Embryonic facial prominence (tissue), 1 donor: Measurements from ENCODE around the gene MRPL2.
"Not testable (repeated sequence)": the region's sequence is repeated elsewhere in the genome, so short reads cannot be mapped to it uniquely, and the experiment has no call there.

Experiments used
- DNase-seq: peaks from one replicate; pipeline ENCODE4 v3.0.0-alpha.2; 2016; ENCODE audit errors: extremely low spot score

Gene MRPL2

DNA sequence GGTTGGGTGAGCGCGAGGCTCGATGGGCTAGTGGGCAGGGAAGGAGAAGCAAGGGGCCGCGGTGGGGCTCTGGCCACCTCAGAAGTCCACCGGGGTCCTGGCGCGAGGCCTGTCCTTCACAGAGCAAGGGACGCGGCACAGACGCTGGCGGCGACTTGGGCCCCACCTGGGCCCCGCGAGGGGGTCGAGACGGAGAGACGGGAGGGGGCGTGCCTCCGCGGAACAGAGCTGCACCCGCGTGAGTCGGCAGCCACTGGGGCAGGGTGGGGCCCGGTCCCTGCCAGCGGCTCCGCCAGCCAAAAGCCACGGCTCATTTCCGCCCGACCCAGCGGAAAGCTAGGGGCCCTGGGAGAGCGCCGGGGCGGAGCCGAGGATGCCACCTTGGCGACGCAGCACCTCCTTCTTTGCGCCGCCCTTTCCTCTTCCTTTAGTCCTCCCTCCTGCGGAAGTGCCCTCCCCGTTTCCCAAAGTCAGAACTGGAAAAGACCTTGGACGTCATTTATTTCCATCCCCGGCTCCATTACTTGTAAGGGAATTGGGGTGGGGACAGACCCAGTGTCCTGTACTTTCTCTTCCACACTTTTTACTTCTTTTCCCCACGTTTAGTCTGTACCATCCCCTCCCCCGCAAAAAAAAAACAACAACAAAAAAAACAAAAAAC, 5.6 kb downstream of the MRPL2 start, which contains the start of gene CUL7:
TSS of gene CUL7 (minus strand) at position 307 of the 661 bp plus-strand sequence. CDS start 1,063 bp downstream, outside the sequence.
- peak; percentile 96 for DNase-seq

GRCh38 chr6:43052842-43053544, 6.2 kb downstream of the MRPL2 start:
- DNase-seq: no peak

DNA sequence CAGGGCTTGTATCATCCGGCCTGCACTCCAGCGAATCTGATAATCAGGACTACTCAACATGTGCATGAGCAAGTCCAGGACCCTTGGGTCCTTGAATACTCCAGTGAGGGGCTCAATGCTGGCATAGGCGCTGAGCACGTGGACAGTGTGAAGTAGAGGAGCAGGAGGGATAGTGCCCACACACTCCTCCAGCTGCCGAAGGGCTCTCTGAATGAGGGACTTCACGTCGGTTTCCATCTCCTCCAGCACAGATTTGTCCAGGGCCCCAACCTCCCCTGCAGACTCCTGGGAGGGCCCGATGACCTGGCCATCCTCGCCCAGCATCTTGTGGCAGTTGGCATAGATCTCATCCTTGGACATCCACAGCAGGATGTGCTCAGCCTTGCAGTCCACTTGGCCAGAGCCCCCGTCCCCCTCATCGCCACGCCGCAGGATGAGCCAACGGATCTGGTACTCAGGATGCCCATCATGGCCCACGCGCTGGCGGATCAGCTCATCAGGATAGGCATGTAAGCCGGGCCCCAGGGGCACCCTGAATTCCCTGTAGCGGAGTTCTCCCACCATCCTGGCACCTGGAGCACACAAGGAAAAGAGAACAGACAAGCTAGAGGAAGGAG, 6.9 kb downstream of the MRPL2 start:
- no peak for DNase-seq

DNA sequence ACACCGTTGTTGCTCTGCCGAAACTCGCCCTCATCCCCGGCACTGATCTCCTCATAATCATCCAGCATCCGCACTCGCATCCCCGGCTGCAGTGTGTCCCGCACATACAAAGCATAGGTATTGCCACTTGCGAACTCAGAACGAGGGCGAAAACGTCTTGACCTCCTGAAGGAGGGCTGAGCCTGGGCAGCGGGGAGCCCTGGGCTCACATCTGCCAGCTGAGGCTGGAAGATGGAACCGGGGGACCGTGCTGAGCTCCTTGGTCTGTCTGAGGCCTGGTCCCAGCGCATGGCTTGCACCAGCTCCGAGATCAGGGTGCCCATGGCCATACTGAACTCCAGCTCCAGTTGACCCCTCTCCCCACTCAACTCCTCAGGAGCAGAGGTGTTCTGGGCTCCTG, 8.3 kb downstream of the MRPL2 start:
- DNase-seq: no peak

- DNase-seq: no peak
These were observed 11.2 kb downstream of the MRPL2 start for GRCh38 chr6:43047998-43048397.

DNA sequence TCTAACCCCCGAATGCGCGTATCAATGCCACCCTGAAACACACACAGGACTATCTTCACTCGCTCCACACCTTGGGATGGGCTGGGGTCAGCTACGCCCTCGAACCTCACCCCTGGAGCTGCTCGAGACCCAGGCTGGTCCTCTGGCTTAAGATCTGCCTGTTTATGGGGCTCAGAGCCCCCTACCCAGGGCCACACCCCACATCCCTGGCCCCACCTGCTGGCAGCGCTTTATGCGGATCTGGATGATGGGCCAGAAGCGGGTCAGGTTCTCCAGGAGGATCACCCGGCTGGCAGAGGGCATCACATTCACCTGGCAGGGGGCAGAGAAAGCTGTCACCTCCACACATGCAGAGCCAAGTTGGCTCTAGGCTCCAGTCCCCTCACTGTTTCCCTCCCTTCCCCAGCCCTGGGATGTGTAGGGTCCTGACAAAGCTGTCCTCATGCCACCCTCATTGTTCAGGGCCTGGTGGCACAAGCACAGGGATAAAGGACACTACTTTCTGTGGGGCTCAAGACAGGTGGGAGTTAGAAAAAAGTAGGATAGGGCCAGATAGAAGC, 13.8 kb downstream of the MRPL2 start:
- no peak for DNase-seq

DNA sequence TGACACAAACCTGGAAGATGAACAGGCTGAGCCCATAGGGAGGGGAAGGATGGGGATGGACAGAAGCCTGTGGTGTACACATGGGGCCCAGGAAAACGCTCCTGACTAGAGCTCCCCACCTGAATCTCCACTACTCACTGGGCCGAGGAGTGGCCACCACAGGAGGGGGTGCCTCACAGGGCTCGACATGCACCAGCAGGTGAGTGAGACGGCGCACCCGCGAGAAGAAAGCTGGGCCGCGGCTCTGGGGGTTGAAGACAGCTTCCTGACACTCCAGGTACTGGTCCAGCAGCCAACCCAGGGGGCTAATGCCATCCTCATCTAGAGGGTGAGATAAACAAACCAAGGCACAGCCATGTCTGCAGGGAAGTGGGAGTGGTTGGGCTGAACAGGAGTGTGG, 15.9 kb downstream of the MRPL2 start:
- no peak for DNase-seq

GRCh38 chr6:43041475-43041874, 17.8 kb downstream of the MRPL2 start:
- DNase-seq: not testable (repeated sequence)

- no peak for DNase-seq
These were observed 18.5 kb downstream of the MRPL2 start for GRCh38 chr6:43040542-43041257.

DNA sequence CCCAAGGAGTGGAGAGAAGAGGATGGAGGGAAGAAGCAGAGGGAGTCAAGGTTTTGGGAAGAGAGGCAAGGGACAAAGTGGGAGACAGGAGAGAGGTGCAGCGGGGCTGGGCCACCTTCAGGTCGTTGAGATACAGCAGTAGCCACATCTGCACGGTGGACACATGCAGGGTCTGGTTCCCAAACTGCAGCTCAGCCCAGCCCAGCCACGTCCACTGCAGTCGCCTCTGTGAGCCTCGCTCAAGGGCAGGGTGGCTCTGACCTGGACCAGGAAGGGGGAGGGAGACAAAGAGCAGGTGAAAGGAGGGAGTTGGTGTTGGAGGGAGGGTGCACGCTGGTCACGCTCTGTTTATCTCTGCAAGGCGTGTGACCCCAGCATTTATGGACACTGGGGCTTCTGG, 20.5 kb downstream of the MRPL2 start:
- no peak for DNase-seq

DNA sequence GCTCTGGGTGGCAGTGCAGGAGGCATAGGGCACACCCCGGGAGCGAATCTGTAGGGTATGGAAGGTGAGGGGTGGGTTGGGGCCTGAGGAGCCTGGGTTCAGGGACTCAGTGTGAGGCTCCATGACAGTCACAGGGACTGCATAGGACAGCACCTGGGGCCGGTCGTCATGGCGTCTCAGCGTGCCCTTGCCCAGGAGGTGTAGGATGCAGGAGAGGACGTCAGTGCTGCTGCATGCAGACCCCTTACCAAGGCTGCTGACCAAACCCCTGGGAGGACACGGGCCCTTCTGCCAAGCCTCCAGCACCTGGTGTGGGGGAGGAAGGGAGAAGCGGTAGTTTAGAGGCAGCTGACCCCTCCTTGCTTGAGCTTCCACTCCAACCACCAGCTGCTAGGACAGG, 21.5 kb downstream of the MRPL2 start:
- DNase-seq: no peak

DNA sequence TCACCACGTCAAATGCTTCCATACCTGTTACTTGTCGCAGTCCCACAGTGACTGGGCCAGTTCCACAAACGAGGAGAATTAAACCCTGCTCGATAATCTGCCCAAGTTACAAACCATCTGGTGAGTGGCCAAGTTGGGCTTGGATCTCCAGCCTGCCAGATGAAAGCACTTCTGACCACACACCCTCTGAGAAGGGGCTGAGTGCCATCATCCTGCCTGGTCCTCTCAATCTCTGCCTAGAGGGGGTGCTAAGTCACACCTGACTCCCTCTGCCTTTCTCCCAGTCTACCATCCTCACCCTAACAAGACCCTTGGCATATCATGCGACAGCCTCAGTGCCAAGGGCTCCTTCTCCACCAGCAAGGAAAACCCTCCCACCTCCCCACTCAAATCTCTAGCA, 22.0 kb downstream of the MRPL2 start:
- DNase-seq: no peak

DNA sequence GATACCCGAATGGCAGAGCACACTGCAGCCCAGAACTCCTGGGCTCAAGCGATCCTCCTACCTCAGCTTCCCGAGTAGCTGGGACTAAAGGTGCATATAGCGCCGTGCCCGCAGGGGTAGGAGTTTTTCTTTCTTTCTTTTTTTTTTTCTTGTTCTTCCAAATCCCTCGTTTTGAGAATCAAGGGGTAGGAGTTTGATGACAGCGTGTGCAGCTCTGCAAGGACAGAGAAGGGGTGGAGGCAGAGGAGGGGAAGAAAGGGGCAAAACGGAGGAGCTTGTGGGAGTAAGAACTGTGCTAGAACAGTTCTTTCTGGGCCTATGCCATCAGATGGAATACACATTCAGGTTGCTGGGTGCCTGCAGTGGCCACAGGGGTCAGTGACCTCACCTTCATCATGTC, 22.5 kb downstream of the MRPL2 start:
- DNase-seq: no peak

DNA sequence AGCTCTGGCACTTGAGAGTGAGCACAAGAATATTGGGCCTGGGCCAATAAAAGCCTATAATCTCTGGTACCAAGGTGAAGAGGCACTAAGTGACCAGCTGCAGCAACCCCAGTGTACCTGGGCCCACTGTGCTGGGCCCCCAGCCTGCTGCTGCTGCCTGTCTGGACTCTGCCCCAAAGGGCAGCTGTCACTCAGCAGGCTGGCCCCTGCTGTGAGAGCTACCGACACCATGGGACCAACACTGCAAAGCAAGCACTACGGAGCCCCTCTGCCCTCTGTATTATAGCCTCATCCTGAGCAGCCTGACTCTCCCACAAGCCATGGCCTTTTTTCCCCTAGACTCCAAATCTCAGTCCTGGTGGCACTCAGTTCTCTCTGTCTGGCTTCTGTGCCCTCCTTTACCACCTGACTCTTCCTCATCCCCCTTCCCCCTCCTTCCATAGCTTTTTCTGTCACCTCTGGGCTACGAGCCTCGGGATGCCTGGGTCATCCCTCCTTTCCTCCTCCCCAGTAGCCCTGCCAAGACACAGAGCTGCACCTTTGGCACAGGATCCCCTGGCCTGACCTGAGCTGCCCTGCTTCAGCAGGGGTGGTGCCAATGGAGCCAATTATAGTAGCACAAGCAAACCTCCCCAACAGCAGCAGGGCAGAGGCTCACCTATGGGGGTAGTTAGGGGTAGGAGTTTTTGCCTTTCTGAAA, 23.6 kb downstream of the MRPL2 start:
- no peak for DNase-seq

DNA sequence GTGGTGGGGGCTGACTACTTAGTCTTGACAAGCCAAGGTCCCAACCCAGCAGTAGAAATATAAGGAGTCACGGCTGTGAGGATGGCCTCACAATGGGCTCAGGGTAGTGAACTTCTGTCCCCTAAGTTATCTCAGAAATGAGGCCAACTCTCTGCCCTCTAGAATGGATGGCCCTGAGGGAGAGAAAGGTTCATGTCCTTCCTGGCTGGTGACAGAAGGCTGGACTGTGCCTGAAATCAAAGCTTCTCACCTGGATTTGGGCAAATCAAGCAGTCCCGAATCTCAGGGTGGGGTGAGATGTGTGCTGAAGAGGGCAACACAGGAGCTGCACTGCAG, 25.1 kb downstream of the MRPL2 start:
- no peak for DNase-seq

DNA sequence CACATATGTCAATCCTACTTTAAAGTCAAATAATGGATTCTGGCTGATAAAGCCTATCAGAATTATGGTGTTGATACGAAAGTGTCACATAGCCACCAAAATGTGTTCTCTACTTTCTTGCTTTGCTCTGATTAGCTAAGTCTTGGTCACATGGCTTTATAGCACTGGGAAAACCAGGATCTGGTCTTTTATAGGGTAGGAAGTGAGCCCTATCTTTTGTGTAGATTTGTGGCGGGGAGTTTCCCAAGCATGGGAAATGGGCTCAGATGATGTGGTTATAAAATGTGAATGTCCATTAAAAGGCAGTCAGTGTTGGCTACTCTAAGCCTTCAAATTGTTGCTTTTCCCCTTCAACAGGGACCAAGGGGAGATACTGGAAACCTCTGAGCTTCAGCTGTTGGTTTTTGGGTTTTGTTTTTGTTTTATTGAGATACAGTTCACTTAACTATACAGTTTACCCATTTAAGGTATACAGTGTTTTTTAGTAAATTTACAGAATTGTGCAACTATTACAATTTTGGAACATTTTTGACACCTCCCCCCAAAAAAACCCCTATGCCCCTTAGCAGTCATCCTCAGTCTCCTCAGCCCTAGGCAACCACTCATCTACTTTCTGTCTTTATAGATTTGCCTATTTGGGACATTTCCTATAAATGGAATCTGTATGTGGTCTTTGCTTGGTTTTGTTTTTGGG, 25.6 kb downstream of the MRPL2 start:
- DNase-seq: no peak

DNA sequence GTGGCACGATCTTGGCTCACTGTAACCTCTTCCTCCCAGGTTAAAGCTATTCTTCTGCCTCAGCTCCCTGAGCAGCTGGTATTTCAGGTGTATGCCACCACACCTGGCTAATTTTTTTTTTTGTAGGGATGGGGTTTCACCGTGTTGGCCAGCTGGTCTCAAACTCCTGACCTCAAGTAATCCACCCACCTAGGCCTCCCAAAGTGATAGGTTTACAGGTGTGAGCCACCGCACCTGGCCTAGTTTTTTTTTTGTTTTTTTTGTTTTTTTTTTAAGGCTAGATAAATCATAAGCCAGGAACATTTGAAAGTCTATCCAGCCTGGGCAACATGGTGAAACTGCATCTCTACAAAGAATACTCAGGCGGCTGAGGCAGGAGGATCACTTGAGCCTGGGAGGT, 26.9 kb downstream of the MRPL2 start:
- DNase-seq: no peak

- DNase-seq: no peak
These were observed 30.1 kb downstream of the MRPL2 start for GRCh38 chr6:43029120-43029519.

GRCh38 chr6:43026365-43026764, 32.9 kb downstream of the MRPL2 start:
- DNase-seq: no peak

GRCh38 chr6:43024436-43024835, 34.8 kb downstream of the MRPL2 start:
- DNase-seq: no peak
